SK-N-SH treated with all-trans-retinoic acid at 6 μM for 48 hours (cell line): ENCODE data around the gene UBE2Q1.
A peak's percentile ranks its signal among the peaks of the same experiment; 100 is the strongest.

Experiments used
- ATAC-seq: fragments of 200-7000 bp; cut with Tn5 transposase; 3 replicates; pipeline ENCODE4 v1.9.1; 2020; ENCODE audit warnings: mild to moderate bottlenecking, moderate library complexity
- ARNTL ChIP-seq: fragments of 450-650 bp; formaldehyde crosslinking; IDR thresholded peaks from 2 replicates; pipeline ENCODE4 v1.5.0; 2020; ENCODE audit warnings: low read depth, mild to moderate bottlenecking, moderate library complexity, borderline replicate concordance
- BACH2 ChIP-seq: fragments of 250-450 bp; sonication (Bioruptor Pico); IDR thresholded peaks from 2 replicates; pipeline ENCODE4 v1.9.0; 2021; ENCODE audit warnings: mild to moderate bottlenecking, borderline replicate concordance
- CREB5 ChIP-seq: fragments of 250-450 bp; sonication (Bioruptor Pico); IDR thresholded peaks from 2 replicates; pipeline ENCODE4 v1.5.1; 2020; ENCODE audit warnings: low read depth, mild to moderate bottlenecking, moderate library complexity
- CSDC2 ChIP-seq: fragments of 250-450 bp; sonication (Bioruptor Pico); IDR thresholded peaks from 2 replicates; pipeline ENCODE4 v1.5.0; 2020; ENCODE audit warnings: mild to moderate bottlenecking, moderate library complexity
- ESRRG ChIP-seq: fragments of 250-450 bp; sonication (Bioruptor Pico); IDR thresholded peaks from 2 replicates; pipeline ENCODE4 v1.6.1; 2021; ENCODE audit warnings: mild to moderate bottlenecking
- GLIS3 ChIP-seq: fragments of 250-450 bp; sonication (Bioruptor Pico); IDR thresholded peaks from 2 replicates; pipeline ENCODE4 v1.5.0; 2020; ENCODE audit warnings: mild to moderate bottlenecking, moderate library complexity
- ISL1 ChIP-seq: fragments of 250-450 bp; sonication (Bioruptor Pico); IDR thresholded peaks from 2 replicates; pipeline ENCODE4 v2.1.2; 2022; ENCODE audit warnings: mild to moderate bottlenecking, moderate library complexity
- OSR1 ChIP-seq: fragments of 250-450 bp; sonication (Bioruptor Pico); IDR thresholded peaks from 2 replicates; pipeline ENCODE4 v1.8.0; 2022; ENCODE audit warnings: moderate library complexity, mild to moderate bottlenecking, inconsistent platforms
- PATZ1 ChIP-seq: fragments of 250-450 bp; sonication (Bioruptor Pico); IDR thresholded peaks from 2 replicates; pipeline ENCODE4 v1.8.0; 2020; ENCODE audit warnings: mild to moderate bottlenecking, moderate library complexity, borderline replicate concordance
- PPARA ChIP-seq: fragments of 250-450 bp; sonication (Bioruptor Pico); IDR thresholded peaks from 2 replicates; pipeline ENCODE4 v1.5.0; 2020; ENCODE audit warnings: mild to moderate bottlenecking, borderline replicate concordance
- RARB ChIP-seq: fragments of 250-450 bp; sonication (Bioruptor Pico); IDR thresholded peaks from 2 replicates; pipeline ENCODE4 v1.8.0; 2021; ENCODE audit warnings: mild to moderate bottlenecking, moderate library complexity
- SNAI2 ChIP-seq: fragments of 250-450 bp; sonication (Bioruptor Pico); IDR thresholded peaks from 2 replicates; pipeline ENCODE4 v1.5.0; 2020; ENCODE audit warnings: mild to moderate bottlenecking, moderate library complexity
- TCF4 ChIP-seq: fragments of 250-450 bp; sonication (Bioruptor Pico); IDR thresholded peaks from 2 replicates; pipeline ENCODE4 v1.8.0; 2021; ENCODE audit warnings: mild to moderate bottlenecking, moderate library complexity, borderline replicate concordance
- TOX ChIP-seq: fragments of 250-450 bp; sonication (Bioruptor Pico); IDR thresholded peaks from 2 replicates; pipeline ENCODE4 v1.8.0; 2021; ENCODE audit warnings: mild to moderate bottlenecking, moderate library complexity, borderline replicate concordance
- TSHZ2 ChIP-seq: fragments of 250-450 bp; sonication (Bioruptor Pico); IDR thresholded peaks from 2 replicates; pipeline ENCODE4 v1.5.0; 2020; ENCODE audit warnings: mild to moderate bottlenecking, moderate library complexity
- ZC3H10 ChIP-seq: fragments of 250-450 bp; sonication (Bioruptor Pico); IDR thresholded peaks from 2 replicates; pipeline ENCODE4 v1.5.1; 2021; ENCODE audit warnings: mild to moderate bottlenecking, moderate library complexity
- ZFP3 ChIP-seq: fragments of 250-450 bp; sonication (Bioruptor Pico); IDR thresholded peaks from 2 replicates; pipeline ENCODE4 v1.5.0; 2020; ENCODE audit warnings: mild to moderate bottlenecking, moderate library complexity
- ZFP30 ChIP-seq: fragments of 450-650 bp; formaldehyde crosslinking; IDR thresholded peaks from 2 replicates; pipeline ENCODE4 v1.5.0; 2022; ENCODE audit warnings: mild to moderate bottlenecking, moderate library complexity
- ZNF565 ChIP-seq: fragments of 450-650 bp; formaldehyde crosslinking; conservative IDR thresholded peaks from 2 replicates; pipeline ENCODE4 v1.5.0; 2020; ENCODE audit warnings: low read depth, mild to moderate bottlenecking, moderate library complexity
- ZNF70 ChIP-seq: fragments of 450-650 bp; formaldehyde crosslinking; IDR thresholded peaks from 2 replicates; pipeline ENCODE4 v1.5.0; 2020; ENCODE audit warnings: mild to moderate bottlenecking, moderate library complexity
- ZNF8 ChIP-seq: fragments of 450-650 bp; formaldehyde crosslinking; IDR thresholded peaks from 2 replicates; pipeline ENCODE4 v1.5.0; 2020; ENCODE audit warnings: mild to moderate bottlenecking, moderate library complexity
- TF ChIP-seq, protein P1 (sequence below): fragments of 250-450 bp; sonication (Bioruptor Pico); IDR thresholded peaks from 2 replicates; pipeline ENCODE4 v1.5.1; 2021; ENCODE audit warnings: mild to moderate bottlenecking, moderate library complexity
- TF ChIP-seq, protein P2 (sequence below): fragments of 250-450 bp; sonication (Bioruptor Pico); IDR thresholded peaks from 2 replicates; pipeline ENCODE4 v1.8.0; 2021; ENCODE audit warnings: low read depth, mild to moderate bottlenecking, moderate library complexity, borderline replicate concordance

Gene UBE2Q1

GRCh38 chr1:154565876-154566275 is 7.4 kb upstream of the UBE2Q1 start:
- no peak for ATAC-seq
- TF ChIP-seq ZFP3 (CRISPR knock-in tag) (no peak), ZFP30 (CRISPR knock-in tag) (no peak), TSHZ2 (no peak), ESRRG (CRISPR knock-in tag) (no peak), BACH2 (no peak), ARNTL (CRISPR knock-in tag) (no peak), CSDC2 (no peak), ISL1 (CRISPR knock-in tag) (no peak)
- TF ChIP-seq, protein P1, sequence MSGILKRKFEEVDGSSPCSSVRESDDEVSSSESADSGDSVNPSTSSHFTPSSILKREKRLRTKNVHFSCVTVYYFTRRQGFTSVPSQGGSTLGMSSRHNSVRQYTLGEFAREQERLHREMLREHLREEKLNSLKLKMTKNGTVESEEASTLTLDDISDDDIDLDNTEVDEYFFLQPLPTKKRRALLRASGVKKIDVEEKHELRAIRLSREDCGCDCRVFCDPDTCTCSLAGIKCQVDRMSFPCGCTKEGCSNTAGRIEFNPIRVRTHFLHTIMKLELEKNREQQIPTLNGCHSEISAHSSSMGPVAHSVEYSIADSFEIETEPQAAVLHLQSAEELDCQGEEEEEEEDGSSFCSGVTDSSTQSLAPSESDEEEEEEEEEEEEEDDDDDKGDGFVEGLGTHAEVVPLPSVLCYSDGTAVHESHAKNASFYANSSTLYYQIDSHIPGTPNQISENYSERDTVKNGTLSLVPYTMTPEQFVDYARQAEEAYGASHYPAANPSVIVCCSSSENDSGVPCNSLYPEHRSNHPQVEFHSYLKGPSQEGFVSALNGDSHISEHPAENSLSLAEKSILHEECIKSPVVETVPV = no peak

DNA sequence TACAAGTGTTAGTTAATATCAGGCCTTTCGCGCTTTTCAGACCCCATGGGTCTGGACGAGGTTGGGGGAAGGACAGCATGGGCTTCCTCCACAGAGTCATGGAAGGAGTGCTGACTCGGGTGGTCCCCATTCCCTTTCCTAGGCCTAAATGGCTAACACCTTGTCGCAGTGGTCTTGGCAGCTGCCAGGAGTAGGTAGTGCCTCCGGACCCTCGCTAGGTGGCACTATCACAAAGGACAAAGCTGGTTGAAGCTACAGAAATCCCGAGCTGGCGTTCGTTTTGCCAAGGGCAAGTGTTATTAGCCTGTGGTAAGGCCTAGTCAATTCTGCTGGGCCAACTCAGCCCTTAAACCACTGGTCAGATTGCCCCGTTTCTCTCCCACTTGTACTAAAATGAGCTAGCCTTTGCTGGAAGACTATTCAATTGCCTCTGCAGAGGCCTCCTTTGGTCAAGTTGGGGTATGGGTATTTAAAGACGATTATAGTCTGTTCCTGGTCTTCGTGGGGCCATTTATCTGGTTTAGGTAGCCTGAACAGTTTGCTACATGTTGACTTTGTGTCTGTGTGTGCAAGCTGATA is 1.1 kb upstream of the UBE2Q1 start:
- TF ChIP-seq ARNTL (CRISPR knock-in tag) (no peak), ZNF8 (CRISPR knock-in tag) (0 out of 2 replicates have a peak, but pooled peaks have one; percentile 26)
- TF ChIP-seq, all 23 proteins: peak for 1
- ATAC-seq = peak; percentile 80

DNA sequence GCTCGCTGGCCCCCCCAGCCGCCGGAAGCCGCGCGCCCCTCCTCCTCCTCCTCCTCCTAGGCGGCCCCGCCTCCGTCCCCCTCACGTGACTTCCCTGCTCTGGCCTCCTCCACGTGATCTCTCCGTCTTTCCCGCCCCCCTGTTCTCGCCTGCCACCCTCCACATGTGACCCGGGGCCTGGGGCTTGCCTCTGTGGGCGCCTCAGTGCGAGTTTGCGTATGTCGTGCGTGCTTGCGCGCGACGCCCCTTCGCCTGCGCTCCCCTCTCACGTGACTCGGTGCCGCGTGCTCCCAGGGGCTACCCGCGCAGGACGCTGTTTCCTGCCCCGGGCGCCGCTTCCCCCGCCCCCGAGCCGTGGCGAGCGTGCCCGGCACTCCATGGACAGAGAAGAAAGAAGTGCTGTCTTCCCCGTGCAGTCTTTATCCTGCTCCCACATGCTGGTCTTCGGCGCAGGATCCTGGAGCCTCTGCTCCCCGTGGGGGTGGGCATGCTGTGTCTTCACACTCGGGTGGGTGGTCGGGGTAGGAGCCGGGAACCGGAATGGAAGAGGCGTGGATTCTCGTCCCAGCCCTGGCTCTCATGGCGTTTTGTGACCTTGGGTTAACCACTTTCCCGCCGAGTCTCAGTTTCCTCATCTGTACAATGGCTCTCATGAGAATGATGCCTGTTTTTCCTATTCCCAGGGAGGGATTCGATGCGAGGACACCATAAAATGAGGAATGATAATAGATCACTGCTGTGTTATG is 431 bp upstream of the UBE2Q1 start:
- peak; percentile 94 for ATAC-seq
- no peak for TF ChIP-seq TCF4 (CRISPR knock-in tag)
- TF ChIP-seq ESRRG (CRISPR knock-in tag) = no peak
- TF ChIP-seq RARB (CRISPR knock-in tag) = 0 out of 2 replicates have a peak, but pooled peaks have one; percentile 50
- TF ChIP-seq PPARA (CRISPR knock-in tag) = no peak
- no peak for TF ChIP-seq ZNF70 (CRISPR knock-in tag)
- TF ChIP-seq TOX (CRISPR knock-in tag) = peak; percentile 13; the same call in 1 of the 2 replicates
- TF ChIP-seq BACH2 = no peak
- no peak for TF ChIP-seq CREB5 (CRISPR knock-in tag)
- TF ChIP-seq CSDC2 = no peak
- no peak for TF ChIP-seq ZNF8 (CRISPR knock-in tag)
- peak; percentile 39; the same call in 1 of the 2 replicates for TF ChIP-seq ZFP3 (CRISPR knock-in tag)
- no peak for TF ChIP-seq TSHZ2
- TF ChIP-seq PATZ1 (CRISPR knock-in tag) = peak; percentile 56; the same call in 1 of the 2 replicates
- no peak for TF ChIP-seq OSR1 (CRISPR knock-in tag)
- TF ChIP-seq ZNF565 (CRISPR knock-in tag) = no peak
- no peak for TF ChIP-seq GLIS3
- TF ChIP-seq, protein P2, sequence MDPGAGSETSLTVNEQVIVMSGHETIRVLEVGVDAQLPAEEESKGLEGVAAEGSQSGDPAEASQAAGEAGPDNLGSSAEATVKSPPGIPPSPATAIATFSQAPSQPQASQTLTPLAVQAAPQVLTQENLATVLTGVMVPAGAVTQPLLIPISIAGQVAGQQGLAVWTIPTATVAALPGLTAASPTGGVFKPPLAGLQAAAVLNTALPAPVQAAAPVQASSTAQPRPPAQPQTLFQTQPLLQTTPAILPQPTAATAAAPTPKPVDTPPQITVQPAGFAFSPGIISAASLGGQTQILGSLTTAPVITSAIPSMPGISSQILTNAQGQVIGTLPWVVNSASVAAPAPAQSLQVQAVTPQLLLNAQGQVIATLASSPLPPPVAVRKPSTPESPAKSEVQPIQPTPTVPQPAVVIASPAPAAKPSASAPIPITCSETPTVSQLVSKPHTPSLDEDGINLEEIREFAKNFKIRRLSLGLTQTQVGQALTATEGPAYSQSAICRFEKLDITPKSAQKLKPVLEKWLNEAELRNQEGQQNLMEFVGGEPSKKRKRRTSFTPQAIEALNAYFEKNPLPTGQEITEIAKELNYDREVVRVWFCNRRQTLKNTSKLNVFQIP (CRISPR knock-in tag) = no peak
- TF ChIP-seq SNAI2 (CRISPR knock-in tag) = no peak
- TF ChIP-seq ZFP30 (CRISPR knock-in tag) = no peak
- TF ChIP-seq, protein P1 = no peak
- no peak for TF ChIP-seq ISL1 (CRISPR knock-in tag)
- no peak for TF ChIP-seq ZC3H10 (CRISPR knock-in tag)
